Thyroid gland (tissue), 4 donors: ENCODE results near the gene NRM.
"Not testable (repeated sequence)": the region's sequence is repeated elsewhere in the genome, so short reads cannot be mapped to it uniquely, and the experiment has no call there.

Experiments used
- POLR2A ChIP-seq, 2 donors: fragments of 450-650 bp; IDR thresholded peaks; one replicate each; pipeline ENCODE4 v1.6.1; 2017; ENCODE audit warnings: antibody characterized with exemption in 2 of 2, mild to moderate bottlenecking in 2 of 2, moderate library complexity in 1 of 2
- TF ChIP-seq, protein P1 (sequence below), 6 experiments: fragments of 200-600 bp in 3 of 6; fragments of 450-650 bp in 3 of 6; sonication (generic) in 3 of 6; IDR thresholded peaks; one replicate each; pipeline ENCODE4 v1.5.1; 2016 to 2019; ENCODE audit warnings: antibody characterized with exemption in 6 of 6, mild to moderate bottlenecking in 2 of 6, inconsistent platforms in 1 of 6, moderate library complexity in 1 of 6

GRCh38 chr6:30723843-30724741, 33.3 kb upstream of the NRM start:
- TF ChIP-seq, protein P1, sequence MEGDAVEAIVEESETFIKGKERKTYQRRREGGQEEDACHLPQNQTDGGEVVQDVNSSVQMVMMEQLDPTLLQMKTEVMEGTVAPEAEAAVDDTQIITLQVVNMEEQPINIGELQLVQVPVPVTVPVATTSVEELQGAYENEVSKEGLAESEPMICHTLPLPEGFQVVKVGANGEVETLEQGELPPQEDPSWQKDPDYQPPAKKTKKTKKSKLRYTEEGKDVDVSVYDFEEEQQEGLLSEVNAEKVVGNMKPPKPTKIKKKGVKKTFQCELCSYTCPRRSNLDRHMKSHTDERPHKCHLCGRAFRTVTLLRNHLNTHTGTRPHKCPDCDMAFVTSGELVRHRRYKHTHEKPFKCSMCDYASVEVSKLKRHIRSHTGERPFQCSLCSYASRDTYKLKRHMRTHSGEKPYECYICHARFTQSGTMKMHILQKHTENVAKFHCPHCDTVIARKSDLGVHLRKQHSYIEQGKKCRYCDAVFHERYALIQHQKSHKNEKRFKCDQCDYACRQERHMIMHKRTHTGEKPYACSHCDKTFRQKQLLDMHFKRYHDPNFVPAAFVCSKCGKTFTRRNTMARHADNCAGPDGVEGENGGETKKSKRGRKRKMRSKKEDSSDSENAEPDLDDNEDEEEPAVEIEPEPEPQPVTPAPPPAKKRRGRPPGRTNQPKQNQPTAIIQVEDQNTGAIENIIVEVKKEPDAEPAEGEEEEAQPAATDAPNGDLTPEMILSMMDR (IDR thresholded peaks at IDR 0.05), result not testable (repeated sequence)
- TF ChIP-seq POLR2A (IDR thresholded peaks at IDR 0.05), result not testable (repeated sequence)
